RKO (cell line): ENCODE measurements around the gene HMBS.
"Not testable (repeated sequence)": the region's sequence is repeated elsewhere in the genome, so short reads cannot be mapped to it uniquely, and the experiment has no call there.

Experiments used
- DNase-seq: peaks from one replicate; pipeline ENCODE4 v3.0.0-alpha.2; 2016; ENCODE audit warnings: low spot score

HMBS gene

DNA sequence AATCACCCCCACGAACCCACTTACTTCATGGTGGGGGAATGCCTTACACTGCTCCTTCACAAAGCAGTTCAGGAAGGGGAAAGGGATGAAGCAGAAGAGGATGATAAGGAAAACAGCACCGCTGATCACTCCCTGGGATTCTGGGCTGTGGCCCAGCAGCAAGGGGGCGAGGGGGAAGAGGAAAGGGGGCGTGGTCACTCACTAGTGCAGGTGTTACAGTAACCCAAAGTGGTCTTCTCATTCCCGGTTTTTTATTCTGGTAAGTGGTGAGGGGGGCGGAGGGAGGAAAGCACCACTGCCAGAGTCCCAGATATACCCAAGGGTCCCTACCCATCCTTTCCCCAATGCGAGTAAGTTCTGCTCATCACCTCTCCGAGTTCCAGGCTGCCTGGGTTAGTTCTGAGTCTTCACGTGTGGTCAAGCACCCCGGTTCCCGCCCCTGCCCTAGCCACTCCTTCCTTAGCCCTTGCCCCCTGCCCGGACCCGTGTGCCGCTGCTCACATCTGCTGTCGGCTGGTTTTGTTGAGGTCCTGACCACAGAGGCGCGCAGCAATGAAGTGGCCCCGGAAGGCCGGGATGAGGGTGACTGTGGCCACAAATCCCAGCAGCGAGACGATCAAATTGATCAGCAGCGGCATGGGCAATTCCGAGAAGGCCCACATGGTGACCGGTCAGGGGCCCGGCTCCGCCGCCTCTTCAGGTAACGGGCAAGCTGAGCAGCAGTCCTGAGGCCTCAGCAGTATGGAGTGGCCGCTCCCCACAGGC lies 16.5 kb downstream of the HMBS start:
- peak; percentile 71 for DNase-seq

DNA sequence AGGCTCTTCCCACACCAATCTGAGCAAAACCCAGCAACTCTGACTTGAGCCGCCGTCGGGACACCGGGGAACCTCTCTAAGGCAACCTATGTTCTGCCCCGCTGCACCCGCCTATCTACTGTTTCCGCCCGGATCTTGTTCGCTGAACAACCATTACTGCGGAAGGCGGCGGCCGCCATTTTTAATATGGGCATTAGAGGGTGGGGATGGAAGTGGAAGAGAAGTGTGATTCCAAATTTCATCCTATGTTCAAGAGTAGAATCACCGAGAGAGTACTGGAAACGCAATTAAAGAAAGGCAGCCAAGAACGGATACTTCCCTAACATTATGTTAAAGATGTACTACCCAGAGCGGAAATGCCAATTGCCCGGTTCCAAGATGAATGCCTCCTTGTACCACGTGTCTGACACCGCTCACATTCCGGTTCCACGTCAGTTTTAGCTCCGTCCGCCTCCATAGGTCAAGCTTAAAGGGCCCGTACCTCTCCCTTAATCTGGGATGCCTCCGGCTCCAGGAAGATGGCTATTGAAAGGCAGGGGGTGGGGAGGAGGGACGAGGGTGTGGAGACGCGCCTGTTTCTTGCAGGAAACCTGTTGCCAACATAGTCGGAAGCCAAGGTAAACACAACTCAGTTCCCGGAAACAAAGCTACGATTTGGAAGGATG lies 17.2 kb downstream of the HMBS start, which contains the start of gene DPAGT1:
Gene DPAGT1 (minus strand): TSS at position 95 of the 665 bp plus-strand sequence. CDS start 198 bp downstream, outside the sequence.
- DNase-seq: peak; percentile 98

DNA sequence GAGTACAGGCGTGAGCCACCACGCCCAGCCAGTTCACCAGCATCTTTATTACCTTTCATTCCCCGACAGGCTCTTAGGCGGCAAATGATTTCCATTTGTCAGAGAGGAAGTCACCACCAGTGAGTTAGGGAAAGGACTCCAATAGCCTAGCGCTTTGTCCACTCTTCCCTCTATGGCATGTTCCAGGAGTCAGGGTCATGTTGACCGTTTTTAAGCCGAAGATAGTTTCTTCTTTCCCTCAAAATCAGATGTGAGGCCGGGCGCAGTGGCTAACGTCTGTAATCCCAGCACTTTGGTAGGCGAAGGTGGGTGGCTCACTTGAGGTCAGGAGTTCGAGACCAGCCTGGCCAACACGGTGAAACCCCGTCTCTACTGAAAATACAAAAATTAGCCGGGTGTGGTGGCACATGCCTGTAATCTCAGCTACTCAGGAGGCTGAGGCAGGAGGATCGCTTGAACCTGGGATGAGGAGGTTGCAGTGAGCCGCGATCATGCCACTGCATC lies 18.5 kb downstream of the HMBS start:
- not testable (repeated sequence) for DNase-seq

DNA sequence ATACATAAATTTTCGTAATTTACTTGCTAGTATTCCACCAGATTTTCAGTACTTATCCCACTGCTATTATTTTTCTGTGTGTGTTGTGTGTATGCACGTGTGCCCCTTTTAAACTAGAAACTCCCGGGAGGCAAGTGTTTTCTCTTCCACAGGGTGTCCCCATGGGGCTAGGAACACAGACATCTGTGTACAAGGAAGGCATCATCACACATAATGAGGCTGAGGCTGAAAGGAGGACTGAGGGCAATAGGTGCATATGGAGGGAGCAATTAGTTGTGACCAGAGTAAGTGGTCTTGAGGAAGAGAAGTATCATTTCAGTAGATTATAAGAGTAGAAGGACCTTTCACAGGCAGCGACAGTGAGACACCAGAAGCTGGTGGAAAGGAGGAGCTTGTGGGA lies 19.1 kb downstream of the HMBS start:
- DNase-seq: peak; percentile 46

DNA sequence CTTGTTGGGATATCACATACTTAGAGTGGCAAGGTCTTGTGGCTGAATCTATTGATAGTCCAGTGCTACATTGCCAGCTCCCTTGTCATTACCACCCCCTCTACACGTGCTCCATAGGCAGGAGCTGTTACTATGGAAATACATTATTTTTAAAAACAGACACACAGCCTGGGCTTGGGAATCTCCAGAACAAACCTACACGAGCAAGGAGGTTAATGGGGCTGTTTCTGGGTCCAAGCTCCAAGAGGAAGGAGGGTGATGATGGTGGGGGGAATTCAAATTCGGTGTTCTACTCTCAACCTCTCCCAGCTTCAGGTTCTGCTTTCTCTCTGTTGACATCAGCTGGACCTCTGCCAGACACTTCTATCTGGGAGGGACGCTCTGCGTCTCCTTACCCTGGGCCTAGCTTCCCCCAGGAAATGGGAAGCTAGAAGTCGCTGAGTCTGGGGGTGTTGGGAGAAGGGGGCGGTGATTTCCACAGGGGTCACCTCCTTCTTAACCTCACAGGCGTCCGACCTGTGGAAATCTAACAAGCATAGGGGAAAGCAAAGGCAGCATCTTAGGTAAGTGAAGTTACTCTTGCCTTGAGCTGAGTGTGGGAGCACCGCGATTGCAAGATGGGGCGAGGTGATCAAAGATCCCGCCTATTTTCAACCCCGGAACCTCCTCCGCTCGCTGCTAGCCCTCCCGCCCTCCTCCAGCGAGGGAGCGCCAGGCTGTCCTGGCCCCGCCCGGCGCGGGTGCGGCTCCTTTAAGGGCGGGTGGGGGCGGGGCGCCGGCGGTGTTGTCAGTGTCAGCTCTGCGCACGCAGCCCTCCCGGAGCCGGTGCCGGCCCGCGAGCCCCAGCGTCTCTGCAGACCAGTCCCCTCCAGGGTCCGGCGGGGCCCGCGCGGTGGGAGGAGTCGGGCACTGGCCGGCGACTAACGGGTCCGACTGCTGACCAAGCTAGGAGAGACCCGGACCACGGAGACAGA lies 22.2 kb downstream of the HMBS start, which contains the start of gene C2CD2L:
Gene C2CD2L (plus strand): TSS at position 781 of the 974 bp plus-strand sequence. CDS start 398 bp downstream, outside the sequence.
- DNase-seq: peak; percentile 92

DNA sequence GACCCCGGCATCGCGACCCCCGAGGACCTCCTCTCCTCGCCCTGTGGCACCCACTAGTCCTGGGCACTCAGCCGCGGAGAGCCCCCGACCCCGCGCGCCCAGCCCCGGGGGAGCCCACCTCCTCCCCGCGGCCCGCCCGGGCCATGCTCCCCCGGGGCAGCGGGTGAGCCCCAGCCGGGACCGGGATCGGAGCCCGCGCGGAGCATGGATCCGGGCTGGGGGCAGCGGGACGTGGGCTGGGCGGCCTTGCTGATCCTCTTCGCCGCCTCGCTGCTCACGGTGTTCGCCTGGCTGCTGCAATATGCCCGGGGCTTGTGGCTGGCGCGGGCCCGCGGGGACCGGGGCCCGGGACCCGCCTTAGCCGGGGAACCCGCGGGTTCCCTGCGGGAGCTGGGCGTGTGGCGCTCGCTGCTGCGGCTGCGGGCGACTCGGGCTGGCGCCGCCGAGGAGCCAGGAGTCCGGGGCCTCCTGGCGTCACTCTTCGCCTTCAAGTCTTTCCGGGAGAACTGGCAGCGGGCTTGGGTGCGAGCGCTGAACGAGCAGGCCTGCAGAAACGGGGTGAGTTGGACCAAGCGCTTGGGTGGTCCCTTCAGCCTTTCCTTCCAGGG lies 23.0 kb downstream of the HMBS start:
- DNase-seq: no peak

DNA sequence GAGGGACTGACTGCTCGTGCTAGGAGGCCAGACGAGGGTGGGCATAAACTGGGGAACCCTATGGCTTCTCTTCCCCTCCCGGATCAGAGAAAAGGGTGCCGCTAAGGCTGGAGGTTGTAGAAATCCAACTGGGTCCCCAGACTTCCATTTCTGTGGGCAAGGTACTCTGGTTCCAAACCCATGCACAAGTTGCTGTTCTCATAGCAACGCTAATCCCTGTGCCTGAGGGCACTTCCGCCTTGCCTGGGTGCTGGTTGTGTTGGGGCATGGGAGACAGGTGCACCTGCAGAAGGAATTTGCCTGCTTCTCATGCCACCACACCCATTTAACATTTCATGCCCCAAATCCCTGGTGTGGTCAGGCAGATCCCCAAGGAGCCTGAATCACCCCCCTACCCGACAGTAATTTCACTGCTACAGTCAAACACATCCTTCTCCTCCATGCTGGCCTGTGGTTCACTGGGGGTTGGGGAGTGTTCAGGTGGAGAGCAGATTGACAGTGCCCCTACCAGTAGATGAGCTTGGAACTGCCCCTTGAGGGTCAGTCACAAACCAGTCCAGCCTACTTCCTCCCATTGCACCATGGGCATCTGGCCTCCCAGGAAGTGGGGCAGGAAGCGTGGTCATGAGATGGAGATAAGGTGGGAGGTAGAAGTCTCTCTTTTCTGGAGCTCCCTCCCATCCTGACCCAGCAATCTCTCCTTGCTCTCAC lies 23.6 kb downstream of the HMBS start:
- peak; percentile 80 for DNase-seq

DNA sequence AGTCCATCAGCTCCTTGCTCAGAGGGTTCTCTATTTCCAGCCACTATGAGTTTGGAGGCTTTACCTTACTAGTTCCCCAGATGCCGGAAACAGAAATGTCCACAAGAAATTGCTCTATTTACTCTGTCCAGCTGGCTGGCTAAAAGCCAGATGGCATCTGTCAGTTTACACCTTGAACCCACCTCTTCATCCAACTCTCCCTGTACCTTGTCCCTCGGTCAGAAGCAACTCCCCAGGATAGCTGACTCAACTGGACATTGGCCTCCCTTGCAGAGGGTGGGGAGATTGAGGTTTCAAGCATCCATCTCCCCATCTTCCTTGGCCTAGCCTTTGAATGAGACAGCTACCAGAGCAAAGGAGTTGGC lies 24.2 kb downstream of the HMBS start:
- DNase-seq: no peak

DNA sequence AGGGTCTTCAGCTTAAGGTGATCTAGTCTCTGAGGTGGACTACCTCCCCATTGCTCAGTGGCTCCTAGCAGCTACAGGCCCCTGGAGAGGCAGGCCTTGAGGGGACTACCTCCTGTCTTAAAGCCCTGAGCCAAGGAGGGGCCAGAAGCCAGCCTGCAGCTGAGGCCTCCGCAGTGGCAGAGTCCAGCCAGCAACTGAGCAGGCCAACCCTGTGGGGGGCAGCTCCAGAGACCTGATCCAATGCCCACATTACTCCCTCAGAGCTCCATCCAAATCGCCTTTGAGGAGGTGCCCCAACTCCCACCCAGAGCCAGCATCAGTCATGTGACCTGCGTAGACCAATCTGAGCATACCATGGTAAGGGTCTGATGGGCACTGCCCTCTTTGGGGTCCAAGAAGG lies 25.2 kb downstream of the HMBS start:
- DNase-seq: no peak

DNA sequence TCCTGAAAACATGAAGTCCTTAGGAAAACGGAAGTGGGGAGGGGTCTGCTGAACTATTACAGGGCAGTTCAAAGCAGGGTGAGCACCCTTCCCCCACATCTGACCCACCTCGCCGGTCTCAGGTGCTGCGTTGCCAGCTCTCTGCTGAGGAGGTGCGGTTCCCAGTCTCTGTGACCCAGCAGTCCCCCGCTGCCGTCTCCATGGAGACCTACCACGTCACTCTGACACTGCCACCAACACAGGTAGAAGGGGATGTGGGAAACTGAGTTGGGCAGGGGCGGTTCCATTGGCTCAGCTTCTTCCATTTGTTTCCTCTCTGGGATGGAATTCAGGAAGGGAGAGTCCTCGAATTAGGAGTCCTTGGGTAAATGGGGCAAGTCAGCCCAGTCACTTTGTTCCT lies 25.8 kb downstream of the HMBS start:
- DNase-seq: no peak

DNA sequence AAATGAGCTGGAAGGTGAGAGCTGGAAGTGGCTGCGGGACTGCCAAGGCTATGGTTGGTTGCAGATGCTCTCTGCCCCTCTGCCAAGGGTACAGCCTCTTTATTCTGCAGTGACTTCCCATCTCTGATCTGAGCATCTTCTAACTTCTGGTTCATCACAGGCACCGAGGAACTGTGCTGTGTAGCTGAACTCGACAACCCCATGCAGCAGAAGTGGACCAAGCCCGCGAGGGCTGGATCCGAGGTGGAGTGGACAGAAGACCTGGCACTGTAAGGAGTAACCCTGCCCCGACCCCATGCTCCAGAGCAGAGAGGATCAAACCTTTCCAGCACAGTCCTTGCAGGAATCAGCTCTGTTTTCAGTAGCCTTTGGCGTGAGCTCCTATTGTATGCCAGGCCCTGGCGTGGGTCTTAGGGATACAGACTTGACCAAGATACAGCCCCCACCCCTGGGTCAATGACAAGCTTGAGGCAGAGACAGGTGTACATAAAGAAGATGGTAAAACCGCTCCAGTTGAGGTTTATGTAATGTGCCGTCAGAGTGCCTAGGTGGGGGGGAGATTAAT lies 26.8 kb downstream of the HMBS start:
- no peak for DNase-seq

DNA sequence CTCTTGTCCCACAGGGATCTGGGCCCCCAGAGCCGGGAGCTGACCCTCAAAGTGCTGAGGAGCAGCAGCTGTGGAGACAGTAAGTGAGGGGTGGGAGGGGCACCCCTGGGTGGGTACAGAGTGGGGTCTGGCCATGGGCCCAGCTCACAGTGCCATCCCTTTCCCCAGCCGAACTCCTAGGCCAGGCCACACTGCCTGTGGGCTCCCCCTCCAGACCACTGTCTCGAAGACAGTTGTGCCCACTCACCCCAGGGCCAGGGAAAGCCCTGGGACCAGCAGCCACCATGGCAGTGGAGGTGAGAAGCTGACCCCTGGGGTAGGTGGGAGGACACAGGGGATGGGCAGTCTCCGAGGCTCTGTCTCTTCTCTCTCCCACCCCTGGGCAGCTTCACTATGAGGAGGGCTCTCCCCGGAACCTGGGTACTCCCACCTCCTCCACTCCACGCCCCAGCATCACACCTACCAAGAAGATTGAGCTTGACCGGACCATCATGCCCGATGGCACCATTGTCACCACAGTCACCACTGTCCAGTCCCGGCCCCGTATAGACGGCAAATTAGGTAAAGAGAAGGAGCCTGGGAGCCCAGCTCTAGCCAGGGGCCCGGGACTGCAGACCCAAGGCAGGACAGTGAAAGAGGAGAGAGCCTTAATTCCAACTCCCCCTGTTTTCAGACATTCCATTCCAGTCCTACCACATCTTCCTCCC lies 27.8 kb downstream of the HMBS start:
- no peak for DNase-seq

DNA sequence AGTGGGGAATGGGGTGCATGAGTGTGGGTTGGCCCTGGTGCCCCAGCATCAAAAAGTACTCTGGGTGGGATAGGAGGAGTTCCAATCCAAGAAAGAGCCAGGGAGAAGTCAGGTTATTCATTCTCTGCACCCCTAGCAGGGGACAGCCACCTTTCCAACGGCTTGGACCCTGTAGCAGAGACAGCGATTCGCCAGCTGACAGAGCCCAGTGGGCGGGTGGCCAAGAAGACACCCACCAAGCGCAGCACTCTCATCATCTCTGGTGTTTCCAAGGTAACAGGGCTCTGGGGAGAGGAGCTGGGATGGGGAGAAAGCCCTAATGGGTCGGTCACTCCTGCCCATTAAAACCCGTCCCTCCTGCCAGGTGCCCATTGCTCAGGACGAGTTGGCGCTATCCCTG lies 29.0 kb downstream of the HMBS start:
- DNase-seq: no peak

DNA sequence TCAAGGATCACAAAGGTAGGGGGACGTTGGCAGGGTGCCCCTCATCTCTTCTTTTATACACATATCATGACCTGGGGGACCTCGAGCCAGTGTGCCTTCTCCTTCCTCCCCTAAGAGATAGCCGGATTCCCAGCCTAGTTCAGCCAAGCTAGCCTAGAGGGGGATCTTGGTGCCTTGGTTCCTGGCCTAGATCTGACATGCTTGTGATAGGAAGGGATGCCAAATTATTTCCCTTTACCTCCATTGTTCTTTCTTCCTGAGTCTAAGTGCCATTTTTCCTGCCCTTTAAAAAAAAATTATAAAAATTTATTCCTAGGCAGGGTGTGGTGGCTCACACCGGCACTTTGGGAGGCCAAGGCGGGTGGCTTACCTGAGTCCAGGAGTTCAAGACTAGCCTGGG lies 29.7 kb downstream of the HMBS start:
- no peak for DNase-seq

DNA sequence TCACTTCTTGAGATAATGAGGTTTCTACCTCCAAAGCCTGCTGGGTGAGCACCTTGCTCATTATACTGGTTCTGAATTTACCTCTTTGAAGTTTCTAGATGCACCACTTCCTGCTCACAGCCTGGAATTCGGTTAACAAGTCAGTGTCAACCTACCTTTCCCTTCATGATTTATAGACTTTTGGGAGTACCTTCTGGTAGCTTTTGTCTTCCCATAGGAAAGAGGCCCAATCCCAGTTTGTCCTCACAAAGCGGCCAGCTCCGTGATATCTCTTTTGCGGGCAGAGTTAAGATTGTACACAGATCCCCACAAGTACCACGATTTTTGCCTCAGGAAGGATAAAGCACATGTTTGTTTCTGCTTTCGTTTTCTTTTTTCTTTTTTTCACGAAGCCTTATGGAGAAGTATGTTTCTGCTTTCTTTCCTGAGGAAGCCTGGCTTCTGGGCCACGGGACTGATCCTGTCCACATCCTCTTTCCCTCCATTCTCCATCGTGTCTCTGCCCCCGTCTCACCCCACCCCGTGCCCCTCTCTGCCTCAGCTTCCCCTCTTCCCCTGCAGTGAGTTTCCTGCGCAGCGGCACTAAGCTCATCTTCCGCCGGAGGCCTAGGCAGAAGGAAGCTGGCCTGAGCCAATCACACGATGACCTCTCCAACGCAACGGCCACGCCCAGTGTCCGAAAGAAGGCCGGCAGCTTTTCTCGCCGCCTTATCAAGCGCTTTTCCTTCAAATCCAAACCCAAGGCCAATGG lies 31.0 kb downstream of the HMBS start:
- DNase-seq: no peak

DNA sequence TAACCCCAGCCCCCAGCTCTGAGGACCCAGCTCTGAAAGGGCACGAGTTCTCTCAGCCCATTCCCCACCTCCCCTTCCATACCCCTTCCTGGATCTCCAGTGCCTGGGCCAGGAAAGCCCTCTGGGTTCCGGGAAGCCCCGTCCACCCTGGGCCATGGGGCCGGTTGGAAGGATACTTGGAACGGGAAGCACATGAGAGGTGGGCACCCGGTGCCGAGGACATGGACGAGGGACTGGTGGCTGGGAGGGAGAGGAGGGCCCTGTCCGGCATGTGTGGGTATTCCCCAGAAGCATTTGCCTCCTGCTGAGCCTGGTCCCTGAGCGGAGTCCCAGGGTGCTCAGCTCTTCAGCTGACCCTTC lies 31.5 kb downstream of the HMBS start:
- no peak for DNase-seq

DNA sequence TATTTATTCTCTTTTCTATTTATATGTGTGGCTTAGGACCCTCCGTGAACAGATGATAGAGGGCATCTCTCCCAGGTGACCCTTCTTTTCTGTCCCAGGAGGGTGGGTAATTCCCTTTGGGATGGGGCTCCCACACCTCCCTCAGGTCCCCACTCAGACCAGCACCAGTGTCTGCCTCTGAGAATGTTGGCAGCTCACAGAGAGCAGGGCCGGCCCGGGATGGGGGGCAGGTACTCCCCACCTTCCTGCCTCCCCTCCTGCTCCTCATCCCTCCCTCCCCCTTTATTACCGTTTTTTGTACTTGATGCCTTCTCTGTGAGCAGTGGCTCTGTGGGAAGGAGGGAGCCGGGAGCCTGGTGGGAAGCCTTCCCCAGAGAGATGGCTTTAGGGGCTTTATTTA lies 31.9 kb downstream of the HMBS start:
- DNase-seq: no peak

DNA sequence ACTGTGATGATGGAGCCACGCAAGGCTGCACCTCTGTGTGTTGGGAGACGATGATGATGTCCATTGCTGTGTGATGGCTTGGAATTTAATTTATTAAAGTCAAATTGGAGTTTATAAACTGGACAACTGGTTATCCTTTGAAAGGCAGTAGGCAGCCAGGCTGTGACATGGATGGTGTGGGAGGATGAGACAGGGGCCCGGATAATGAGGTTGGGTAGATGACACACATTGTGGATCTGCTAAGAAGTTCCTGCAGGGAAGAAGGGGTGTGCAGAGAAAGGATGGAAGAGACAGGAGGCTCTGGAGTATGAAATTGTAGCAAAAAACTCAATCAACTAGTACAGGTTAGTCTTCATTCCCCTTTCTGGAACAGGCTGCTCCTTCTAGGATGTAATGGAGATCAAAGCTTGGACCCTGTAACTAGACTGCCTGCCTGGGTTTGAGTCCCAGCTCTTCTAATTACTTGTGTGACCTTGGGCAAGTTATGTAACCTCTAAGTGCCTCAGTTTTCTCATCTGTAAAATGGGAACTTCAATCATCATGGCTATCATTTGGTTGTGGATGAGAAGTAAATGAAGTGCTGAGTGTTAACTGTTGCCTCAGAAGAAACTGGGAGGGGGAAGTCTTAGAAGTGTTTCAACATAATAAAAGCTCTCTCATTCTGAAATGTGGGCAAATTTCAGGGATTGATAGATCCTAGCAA lies 32.5 kb downstream of the HMBS start:
- DNase-seq: no peak

DNA sequence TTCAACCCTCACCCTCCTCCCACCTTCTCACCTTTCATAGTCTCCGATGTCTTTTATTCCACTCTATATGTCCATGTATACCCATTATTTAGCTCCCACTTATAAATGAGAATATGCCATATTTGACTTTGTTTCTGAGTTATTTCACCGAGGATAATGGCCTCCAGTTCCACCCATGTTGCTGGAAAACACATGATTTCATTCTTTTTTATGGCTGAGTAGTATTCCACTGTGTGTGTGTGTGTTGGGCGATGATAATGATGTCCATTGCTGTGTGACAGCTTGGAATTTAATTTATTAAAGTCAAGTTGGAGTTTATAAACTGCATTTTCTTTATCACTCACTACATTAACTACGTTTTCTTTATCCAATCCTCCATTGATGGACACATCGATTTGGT lies 33.5 kb downstream of the HMBS start:
- no peak for DNase-seq
